ENCODE data around the gene RPN1. TPM values are rescaled to one million over a fixed set of nuclear protein-coding genes. Genes with fewer than 3 reads are reported as not detected.
A peak's percentile ranks its signal among the peaks of the same experiment; 100 is the strongest.
"Not testable (repeated sequence)": the region's sequence is repeated elsewhere in the genome, so short reads cannot be mapped to it uniquely, and the experiment has no call there.

Gene RPN1
- total RNA-seq, 1 donor from 2014 or later: 207 TPM

DNA sequence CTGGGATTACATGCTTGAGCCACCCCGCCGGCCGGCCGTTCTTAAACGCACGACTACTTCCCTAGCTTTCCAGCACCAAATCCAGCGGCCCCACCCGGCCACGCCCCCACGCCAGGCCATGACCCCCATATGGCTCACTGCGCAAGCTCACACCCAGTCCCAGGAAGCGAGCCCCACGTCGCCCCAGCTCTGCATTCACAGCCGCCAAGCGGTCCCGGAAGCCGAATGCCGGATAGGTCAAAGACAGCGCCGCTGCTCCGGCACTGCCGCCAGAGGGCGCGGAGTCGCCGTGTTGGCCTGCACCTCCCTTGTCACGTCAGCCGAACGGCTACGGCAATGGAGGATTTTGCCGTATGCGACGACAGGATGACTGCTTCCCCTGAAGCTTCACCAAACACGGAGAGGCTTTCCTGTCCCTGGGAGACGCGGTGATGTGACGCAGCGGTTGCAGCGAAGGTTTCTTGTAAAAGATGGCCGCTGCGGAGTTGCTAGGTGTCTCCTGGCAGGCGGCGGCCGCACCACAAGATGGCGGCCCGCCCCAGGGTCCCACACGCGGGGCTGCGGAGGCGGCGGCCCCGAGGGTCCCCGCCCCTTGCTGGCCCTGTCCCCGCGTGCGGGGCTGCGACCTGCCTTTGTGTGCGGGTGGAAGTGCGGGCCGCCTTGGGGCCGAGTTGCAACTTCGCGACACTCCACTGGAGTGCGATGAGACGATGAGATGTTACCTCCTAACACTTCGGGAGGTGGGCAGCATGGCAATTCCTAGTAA, 30.2 kb upstream of the RPN1 start:
- TF ChIP-seq, protein P1, sequence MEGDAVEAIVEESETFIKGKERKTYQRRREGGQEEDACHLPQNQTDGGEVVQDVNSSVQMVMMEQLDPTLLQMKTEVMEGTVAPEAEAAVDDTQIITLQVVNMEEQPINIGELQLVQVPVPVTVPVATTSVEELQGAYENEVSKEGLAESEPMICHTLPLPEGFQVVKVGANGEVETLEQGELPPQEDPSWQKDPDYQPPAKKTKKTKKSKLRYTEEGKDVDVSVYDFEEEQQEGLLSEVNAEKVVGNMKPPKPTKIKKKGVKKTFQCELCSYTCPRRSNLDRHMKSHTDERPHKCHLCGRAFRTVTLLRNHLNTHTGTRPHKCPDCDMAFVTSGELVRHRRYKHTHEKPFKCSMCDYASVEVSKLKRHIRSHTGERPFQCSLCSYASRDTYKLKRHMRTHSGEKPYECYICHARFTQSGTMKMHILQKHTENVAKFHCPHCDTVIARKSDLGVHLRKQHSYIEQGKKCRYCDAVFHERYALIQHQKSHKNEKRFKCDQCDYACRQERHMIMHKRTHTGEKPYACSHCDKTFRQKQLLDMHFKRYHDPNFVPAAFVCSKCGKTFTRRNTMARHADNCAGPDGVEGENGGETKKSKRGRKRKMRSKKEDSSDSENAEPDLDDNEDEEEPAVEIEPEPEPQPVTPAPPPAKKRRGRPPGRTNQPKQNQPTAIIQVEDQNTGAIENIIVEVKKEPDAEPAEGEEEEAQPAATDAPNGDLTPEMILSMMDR (IDR thresholded peaks at IDR 0.05): peak; percentile 99
- DNase-seq (ENCODE audit: extremely low spot score, unreplicated experiment): peak; percentile 99
- Mint-ChIP-seq H3K4me1 (ENCODE audit: unreplicated experiment) (peaks cover 14% of the 10 kb centered on the region), H3K27ac (ENCODE audit: unreplicated experiment) (peak overlapping the region; percentile 97), H3K9me3 (ENCODE audit: unreplicated experiment) (no peaks in the 10 kb centered on the region), H3K36me3 (ENCODE audit: unreplicated experiment) (no peaks in the 10 kb centered on the region), H3K4me3 (ENCODE audit: unreplicated experiment) (peak overlapping the region; percentile 81), H3K27me3 (ENCODE audit: unreplicated experiment) (no peaks in the 10 kb centered on the region)

DNA sequence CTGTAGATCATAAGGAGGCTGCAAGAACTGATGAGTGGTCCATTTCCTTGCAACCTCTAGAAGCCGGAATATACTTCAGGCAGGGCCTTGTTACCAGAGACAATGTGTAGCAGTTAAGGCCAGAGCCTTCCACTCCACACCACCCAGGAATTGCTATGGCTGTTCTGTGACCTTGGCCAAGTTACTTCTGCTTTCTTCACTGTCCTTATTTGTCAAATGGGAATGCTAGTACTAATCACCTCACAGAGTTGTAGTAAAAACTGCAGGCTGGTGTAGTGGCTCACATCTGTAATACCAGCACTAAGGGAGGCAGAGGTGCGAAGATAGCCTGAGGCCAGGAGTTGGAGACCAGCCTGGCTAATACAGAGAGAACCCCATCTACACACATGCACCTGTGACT, 28.7 kb upstream of the RPN1 start:
- TF ChIP-seq, protein P1 (IDR thresholded peaks at IDR 0.05): no peak
- Mint-ChIP-seq H3K27ac (ENCODE audit: unreplicated experiment) (peak overlapping the region; percentile 97), H3K4me1 (ENCODE audit: unreplicated experiment) (peaks cover 14% of the 10 kb centered on the region), H3K9me3 (ENCODE audit: unreplicated experiment) (no peaks in the 10 kb centered on the region), H3K4me3 (ENCODE audit: unreplicated experiment) (peak overlapping the region; percentile 81), H3K36me3 (ENCODE audit: unreplicated experiment) (no peaks in the 10 kb centered on the region), H3K27me3 (ENCODE audit: unreplicated experiment) (no peaks in the 10 kb centered on the region)
- no peak for DNase-seq (ENCODE audit: extremely low spot score, unreplicated experiment)

DNA sequence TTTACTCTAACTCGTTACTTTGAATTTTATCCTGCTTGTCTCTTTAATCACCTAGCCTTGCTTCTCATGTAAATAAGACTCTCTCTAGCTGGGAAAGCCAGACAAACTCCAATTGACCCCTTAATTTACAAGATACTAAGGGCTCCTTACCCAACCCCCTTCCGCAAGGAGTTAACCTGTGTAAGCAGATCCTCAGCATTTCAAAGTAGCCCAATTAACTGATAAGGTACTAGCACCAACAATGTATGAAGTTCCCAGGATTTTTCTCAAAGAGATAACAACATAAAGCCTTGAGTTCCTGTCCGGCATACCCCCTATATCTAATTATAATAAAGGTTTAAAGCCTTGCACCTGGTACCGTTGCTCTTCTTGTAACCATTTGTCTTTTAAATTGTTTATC, 25.2 kb upstream of the RPN1 start:
- DNase-seq (ENCODE audit: extremely low spot score, unreplicated experiment); H3K4me1 Mint-ChIP-seq (ENCODE audit: unreplicated experiment); H3K4me3 Mint-ChIP-seq (ENCODE audit: unreplicated experiment); H3K9me3 Mint-ChIP-seq (ENCODE audit: unreplicated experiment); H3K36me3 Mint-ChIP-seq (ENCODE audit: unreplicated experiment); H3K27ac Mint-ChIP-seq (ENCODE audit: unreplicated experiment); H3K27me3 Mint-ChIP-seq (ENCODE audit: unreplicated experiment): not testable (repeated sequence)

DNA sequence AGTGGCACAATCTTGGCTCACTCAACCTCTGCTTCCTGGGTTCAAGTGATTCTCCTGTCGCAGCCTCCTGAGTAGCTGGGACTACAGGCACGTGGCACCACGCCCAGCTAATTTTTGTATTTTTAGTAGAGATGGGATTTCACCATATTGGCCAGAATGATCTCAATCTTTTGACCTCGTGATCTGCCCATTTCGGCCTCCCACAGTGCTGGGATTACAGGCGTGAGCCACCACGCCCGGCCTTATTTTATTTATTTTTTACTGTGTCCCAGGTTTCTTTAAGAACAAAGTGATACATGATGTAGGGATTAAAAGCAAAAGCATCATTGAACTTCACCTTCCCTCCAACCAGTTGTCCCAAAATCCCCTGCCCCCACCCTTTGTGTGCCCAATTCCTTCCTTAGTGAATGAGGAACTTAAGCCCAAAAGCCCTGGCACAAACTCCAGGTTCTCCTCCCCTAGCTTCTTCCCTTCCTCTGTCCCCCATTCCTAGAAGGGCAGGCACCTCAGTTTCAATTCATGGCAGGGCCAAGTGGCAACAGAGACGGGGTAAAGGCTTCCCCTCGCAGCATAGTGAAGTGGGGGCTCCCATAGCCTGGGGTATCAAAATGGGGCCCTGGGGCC, 23.7 kb upstream of the RPN1 start:
- Mint-ChIP-seq H3K27me3 (ENCODE audit: unreplicated experiment) (no peaks in the 10 kb centered on the region), H3K9me3 (ENCODE audit: unreplicated experiment) (no peaks in the 10 kb centered on the region), H3K4me1 (ENCODE audit: unreplicated experiment) (no peaks in the 10 kb centered on the region), H3K27ac (ENCODE audit: unreplicated experiment) (no peak overlapping the region), H3K4me3 (ENCODE audit: unreplicated experiment) (no peak overlapping the region), H3K36me3 (ENCODE audit: unreplicated experiment) (no peaks in the 10 kb centered on the region)
- DNase-seq (ENCODE audit: extremely low spot score, unreplicated experiment): no peak
- TF ChIP-seq, protein P1 (IDR thresholded peaks at IDR 0.05): no peak

DNA sequence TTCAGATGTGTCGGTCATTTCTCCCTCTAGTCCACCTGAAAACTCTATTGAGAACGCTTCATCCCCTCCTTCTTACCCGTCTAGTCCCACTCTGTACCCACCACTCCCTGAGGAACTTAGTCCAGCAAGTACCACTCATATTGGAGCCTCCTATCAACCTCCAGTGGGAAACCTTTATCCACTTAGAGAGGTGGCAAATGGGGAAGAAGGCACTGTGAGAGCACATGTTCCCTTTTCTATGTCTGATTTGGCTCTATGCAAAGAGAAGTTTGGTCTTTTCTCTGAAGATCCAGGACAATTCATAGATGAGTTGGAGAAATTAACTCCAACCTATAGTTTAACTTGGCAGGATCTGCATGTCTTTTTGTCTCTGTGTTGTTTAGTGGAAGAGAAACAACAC, 17.0 kb upstream of the RPN1 start:
- Mint-ChIP-seq H3K36me3 (ENCODE audit: unreplicated experiment) (no peaks in the 10 kb centered on the region), H3K9me3 (ENCODE audit: unreplicated experiment) (no peaks in the 10 kb centered on the region)

More for the DNA sequence above, 17.0 kb upstream of the RPN1 start:
- Mint-ChIP-seq H3K4me3 (ENCODE audit: unreplicated experiment) (no peak overlapping the region), H3K4me1 (ENCODE audit: unreplicated experiment) (no peaks in the 10 kb centered on the region), H3K27ac (ENCODE audit: unreplicated experiment) (no peak overlapping the region), H3K27me3 (ENCODE audit: unreplicated experiment) (peaks cover 15% of the 10 kb centered on the region)
- TF ChIP-seq, protein P1 (IDR thresholded peaks at IDR 0.05): no peak
- DNase-seq (ENCODE audit: extremely low spot score, unreplicated experiment): no peak

Measured in osteocyte (in vitro differentiated cells).